HG03280 (cell line): ENCODE results near the gene KREMEN2.

Experiments used
- ATAC-seq: cut with Tn5 transposase; IDR thresholded peaks from one replicate; pipeline ENCODE4 v1.9.1; 2021; ENCODE audit warnings: mild to moderate bottlenecking, moderate library complexity; ENCODE audit not compliant: unreplicated experiment

The KREMEN2 gene

DNA sequence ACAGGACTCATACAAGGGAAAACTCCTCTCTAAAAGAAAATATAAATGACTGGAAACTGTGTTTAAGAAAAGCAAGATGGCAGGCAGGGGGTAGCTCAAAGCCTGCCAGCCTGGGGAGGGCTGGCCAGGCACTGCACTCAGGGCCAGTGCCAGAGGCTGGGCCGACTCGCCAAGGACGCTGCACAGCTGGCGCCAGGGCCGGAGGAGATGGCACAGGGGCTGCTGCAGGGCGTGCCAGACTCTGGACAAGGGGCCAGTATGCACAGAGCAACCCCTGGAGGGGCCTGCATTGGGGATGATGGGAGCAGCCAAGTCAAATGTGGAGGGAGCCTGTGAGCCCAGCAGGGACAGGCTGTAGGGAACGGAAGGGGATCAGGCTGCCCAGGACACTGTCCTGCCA, 12.1 kb downstream of the KREMEN2 start:
- ATAC-seq, result no peak

DNA sequence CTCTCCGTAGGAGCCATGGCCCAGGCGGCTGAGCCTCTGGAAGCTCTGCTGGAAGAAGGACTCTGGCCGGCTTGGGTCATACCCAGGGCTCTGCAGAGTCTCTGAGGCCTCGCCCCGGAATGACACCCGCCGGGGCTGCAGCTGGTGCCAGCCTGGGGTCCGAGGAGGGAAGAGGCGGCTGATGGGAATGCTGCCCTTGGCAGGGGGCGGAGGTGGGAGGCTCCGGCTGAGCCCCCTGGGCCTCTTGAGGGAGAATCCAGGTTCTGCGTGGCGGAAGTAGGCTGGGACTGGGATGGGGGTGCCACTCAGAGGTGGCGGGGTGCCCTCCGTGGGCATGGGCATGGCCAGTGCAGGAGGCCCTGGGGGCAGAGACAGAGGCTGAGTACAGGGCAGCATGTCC, 12.6 kb downstream of the KREMEN2 start:
- ATAC-seq, result no peak

DNA sequence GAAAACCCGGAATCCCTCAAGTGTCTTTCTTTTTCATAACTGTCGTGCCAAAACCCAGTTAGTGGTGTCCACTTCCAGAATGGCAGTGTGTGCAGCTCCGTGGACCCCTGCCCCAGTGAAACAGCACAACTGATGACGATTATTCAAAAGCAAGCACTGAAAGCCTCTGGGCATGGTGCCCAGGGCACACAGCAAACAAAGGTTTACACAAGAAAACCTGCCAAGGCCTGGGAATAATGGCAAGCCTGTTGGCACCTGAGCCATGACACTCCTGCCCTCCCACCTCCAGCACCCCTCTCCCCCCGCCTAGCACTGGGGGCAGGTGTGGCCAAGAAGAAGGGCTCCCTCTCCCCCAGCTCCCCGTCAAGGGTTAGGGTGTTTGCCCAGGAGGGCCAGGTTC, 13.4 kb downstream of the KREMEN2 start:
- no peak for ATAC-seq

DNA sequence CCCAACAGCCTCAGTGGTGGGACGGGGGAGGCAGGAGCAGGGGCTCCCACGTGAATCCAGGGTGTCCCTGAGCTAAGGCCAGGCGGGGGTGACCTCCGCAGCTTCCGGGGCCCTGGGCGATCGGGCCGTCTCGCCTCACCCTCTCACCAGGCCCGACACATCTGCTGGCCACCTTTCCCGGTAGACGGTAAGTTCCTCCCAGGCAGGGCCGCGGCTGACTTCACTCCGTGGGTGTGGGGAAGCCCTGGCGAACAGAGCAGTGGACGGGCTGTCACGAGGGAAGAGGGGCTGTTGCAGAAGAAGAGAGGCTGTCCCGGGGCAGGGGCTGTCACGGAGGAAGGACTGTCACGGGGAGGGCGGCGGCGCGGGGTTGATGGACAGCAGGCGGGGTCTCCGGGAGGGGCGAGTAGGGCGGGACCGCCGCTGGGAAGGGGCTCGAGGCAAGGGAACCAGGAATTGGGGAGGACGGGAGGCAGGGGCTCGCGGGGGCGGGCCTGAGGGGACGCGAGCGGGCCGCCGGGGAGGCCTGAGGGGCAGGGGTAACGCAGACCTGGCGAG, 15.7 kb downstream of the KREMEN2 start:
- ATAC-seq, result no peak

DNA sequence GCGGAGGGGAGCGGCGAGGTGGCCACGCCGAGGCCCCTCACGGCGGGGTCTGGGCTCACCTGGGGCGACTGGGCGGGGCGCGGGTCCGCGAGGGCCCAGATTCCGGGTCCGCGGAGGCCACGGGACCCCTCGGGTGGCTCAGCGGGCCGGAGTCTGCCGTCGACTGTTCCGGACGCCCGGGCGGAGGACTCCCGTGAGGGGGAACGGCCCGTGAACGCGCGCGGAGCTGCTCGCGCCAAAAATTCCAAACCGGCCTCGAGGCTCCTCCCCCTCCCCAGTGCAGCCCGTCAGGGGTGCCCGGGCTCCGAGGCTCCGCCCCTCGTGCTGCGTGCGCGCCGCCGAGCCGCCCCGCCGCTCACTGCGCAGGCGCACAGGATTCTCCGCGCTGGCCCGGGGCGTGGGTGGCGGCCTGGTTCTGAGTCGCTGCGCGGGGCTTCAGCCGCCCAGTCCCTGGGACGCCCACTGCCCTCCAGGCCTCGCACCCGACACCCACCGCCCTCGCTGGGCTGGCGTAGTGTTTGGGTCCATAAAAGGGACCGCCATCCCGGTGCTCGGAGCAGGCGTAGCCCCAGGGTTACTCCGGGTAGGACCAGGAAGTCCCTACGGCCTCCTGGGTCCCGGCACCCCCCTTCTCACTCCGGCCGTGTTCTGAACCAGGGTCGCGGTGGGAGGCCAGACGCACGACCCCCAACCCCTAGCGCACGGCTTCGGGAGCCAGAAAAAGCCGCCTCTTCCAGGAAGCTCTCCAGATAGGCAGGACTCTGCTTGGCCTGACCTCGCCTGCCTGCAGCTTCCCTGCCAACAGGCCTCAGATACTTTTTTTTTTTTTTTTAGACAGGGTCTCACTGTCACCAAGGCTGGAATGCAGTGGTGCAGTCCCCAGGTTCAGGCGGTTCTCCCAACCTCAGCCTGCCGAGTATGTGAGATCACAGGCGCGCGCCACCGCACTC, 16.4 kb downstream of the KREMEN2 start, which contains the start of gene PKMYT1:
Gene PKMYT1 (minus strand): TSS at position 220 of the 950 bp plus-strand sequence. CDS start 789 bp downstream, outside the sequence.
- ATAC-seq, result peak; percentile 86

DNA sequence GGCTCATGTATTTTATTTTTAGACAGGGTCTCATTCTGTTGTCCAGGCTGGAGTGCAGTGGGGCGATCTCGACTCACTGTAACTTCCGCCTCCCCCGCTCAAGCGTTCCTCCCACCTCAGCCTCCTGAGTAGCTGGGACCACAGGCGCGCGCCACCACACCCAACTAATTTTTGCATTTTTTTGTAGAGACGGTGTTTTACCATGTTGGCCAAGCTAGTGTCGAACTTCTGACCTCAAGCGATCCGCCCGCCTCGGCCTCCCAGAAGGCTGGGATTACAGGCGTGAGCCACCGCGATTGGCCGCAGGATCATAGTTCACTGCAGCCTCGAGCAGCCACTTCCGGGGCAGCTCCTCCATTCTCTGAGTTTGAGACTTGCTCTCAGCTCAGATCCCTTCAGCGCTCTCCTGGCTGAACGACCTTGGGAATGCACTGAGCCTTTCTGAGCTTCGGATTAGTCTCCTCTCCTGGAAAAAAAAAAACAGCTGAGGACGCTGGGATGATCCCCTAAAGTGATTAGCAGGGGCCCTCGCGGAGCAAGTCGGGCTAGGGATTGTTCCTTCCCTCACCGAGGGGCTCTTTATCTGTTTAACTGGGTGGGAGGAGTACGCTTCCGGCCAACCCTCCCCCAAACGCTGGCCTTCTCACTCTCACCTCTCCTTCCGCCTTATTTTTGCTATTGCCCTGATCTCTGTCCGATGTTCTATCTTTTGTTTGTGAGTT, 17.3 kb downstream of the KREMEN2 start:
- ATAC-seq, result no peak

DNA sequence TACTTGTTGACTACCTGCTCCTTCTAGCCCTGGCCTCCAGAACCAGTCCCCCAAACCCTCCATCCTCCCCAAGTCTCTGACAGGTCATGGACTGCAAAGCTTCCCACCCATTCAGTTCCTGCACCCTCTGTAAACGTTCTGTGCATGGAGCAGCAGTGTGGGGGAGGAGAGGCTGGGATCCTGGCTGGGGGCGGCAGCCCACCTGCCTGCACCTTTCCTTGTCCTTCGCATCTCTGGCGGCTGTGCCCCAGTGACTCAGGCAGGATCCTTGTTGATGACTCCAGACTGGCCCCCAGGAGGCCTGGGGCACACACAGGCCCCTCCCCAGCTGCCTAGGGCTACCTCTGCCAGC, 17.8 kb downstream of the KREMEN2 start:
- ATAC-seq, result no peak

DNA sequence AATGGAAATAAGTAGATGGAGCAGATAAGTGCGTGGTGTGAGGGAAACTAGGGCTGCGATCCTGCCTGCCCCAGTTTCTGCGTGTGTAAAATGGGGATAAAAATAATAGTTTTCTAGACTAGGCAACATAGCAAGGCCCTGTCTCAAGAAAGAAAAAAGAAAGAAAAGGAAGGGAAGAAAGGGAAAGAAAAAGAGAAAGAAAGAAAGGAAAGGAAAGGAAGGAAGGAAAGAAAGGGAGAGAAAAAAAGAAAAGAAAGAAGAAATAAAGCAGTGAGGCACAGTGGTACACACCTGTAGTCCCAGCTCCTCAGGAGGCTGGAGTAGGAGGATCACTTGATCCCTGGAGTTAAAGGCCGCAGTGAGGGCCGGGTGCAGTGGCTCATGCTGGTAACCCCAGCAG, 18.3 kb downstream of the KREMEN2 start:
- no peak for ATAC-seq

DNA sequence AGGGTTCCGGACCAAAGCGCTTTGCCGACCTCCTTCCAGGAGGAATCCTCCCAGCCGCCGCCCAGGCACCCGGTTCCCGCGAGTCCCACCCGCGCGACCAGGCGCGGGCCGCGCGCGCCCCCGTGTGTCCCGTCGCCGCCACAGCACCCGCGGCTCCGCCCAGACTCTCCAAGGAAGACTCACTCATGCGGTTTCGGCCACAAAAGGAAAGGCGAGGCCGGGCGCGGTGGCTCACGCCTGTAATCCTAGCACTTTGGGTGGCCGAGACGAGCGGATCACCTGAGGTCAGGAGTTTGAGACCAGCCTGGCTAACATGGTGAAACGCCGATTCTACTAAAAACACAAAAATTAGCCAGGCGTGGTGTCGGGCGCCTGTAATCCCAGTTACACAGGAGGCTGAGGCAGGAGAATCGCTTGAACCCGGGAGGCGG, 19.6 kb downstream of the KREMEN2 start:
- ATAC-seq, result peak; percentile 38

DNA sequence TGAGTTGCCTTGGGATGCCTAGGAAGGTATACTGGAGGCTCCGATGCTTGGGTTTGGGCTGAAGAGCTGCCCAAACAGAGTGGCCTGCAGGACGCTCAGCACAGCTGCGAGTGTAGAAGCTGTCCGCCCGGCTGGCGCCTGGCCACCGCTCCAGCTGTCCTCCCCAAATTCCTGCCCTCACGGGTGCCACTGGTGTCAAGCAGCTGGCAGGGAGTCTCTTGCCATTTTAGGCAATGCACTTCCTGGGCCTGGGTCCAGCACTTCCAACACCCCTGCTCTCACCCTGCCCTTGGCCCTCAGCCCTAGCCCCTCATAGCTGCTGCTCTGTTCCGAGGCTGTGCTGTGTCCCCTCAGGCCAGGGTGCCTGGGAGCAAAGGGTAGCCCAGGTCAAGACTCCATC, 21.4 kb downstream of the KREMEN2 start:
- no peak for ATAC-seq

DNA sequence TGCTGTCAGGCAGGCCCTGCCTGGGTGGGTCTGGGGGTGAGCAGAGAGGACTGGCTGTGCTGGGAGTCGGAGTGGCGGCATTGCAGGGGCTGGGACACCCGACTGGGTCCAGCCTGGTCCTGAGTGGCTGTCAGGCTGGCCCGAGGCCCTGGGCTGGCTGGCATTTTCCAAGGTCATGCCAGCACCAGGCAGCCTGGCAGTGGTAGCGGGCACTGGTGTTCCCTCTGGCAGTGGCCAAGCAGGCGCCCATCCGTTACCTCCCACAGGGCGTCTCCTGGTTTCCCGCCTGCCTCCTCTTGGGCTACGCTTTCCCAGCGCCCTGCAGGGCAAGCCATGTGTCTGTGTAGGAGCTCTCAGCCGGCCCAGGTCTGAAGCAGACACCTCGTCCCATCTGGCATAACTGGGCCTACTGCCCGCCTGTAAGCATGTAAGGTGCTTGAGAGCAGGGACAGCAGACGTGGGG, 21.8 kb downstream of the KREMEN2 start:
- ATAC-seq, result no peak

DNA sequence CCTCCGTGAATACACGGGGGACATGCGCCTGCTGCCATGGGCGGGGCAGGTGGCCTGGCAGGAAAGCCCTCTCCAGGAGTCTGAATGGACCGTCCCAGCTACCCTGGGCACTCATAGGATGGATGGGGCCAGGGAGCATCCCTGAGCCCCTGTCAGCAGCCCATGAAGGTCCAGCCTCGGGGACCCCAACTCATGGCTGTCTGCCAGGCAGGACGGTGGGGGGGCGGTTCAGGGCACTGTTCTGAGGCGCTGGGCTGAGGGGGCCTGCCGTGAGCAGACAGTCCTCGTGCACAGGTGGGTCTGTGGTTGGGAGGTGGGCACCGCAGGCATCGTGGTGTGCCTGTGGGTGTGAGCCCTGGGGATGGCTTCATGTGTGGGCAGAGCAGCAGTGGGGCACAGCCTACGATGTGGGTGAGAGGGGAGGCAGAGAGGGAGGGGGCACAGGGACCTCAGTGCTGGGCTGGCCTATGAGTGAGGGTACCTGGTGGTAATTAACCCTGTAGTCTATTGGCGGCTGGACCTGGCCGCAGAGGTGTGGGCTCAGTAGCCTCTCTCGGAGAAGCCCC, 22.6 kb downstream of the KREMEN2 start:
- ATAC-seq, result no peak

DNA sequence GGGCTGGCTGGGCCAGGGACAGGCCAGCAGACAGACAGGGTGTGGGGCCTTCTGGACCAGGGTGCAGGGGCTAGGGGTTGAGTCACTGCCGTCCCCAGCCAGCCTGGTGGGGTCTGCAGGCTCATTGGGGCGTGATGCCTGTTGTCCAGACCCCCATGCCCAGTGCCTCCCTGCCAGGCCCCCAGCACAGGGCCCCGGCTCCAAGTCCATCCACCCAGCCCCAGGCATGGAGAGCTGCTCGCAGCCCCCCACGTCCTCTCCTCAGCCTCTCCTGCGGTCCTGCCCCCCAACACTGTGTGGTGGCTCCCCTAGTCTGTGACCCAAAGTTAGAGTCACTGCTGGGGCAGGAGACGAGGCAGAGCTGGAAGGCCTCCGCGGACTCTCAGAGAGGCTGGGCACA, 23.2 kb downstream of the KREMEN2 start:
- no peak for ATAC-seq

DNA sequence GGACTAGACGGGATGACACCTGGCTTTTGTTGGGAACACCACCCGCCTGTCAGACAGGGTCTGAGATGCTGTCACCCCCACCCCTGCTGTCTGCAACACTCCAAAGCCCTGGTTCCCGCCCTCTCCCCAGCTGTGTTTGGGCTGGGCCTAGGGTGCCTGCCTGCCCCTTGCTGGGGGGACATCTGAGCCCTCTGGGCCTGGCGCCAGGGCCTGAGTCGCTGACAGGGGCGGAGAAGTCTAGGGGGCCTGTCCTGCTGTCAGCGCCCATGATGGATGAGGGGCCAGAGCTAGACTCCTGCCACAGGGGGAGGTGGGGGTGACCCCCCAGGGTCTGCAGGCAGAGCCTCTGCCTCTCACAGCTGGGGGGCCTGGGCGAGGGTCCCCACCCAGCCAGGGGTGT, 23.8 kb downstream of the KREMEN2 start:
- ATAC-seq, result no peak

DNA sequence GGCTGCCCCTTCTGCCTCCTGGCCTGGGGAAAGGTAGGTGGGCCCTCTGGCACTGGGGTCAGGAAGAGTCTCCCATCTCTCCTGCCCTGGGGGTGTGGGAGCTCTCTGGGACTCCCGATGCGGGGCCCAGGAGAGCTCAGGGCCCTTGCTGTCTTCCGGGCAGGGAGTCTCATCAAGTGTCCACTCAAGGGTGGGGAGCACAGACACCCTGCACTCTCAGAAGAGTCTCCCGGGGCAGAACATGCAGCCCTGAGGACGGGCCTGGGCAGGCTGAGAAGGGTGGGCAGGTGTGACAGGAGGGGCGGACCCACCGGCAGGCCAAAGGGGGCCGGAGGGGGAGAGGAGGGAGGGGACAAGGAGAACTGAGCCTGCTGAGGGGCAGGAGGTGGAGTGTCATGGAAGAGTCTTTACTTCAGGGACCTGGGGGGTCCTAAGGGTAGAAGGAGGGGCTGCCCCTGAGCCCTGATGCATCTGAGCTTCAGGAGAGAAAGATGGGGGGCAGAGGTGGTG, 24.6 kb downstream of the KREMEN2 start:
- ATAC-seq, result no peak

DNA sequence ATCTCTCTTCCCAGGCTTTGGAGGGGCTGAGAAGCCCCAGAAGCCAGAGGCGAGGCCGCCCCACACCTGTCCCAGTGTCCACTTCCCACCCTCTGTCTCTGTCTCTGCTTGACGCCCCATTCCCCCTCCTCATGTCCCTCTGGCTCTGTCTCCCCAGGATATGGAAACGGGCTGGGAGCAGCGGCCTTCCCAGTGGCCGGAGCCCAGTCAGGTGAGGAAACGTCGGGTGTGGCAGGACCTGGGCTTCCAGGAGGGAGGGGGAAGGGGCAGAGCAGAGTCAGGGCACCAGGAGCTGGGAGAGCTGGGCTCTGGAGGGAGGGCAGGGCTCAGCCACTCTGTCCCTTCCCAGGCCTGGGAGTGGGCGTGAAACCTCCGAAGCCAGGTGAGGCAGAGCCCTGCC, 26.8 kb downstream of the KREMEN2 start:
- no peak for ATAC-seq

DNA sequence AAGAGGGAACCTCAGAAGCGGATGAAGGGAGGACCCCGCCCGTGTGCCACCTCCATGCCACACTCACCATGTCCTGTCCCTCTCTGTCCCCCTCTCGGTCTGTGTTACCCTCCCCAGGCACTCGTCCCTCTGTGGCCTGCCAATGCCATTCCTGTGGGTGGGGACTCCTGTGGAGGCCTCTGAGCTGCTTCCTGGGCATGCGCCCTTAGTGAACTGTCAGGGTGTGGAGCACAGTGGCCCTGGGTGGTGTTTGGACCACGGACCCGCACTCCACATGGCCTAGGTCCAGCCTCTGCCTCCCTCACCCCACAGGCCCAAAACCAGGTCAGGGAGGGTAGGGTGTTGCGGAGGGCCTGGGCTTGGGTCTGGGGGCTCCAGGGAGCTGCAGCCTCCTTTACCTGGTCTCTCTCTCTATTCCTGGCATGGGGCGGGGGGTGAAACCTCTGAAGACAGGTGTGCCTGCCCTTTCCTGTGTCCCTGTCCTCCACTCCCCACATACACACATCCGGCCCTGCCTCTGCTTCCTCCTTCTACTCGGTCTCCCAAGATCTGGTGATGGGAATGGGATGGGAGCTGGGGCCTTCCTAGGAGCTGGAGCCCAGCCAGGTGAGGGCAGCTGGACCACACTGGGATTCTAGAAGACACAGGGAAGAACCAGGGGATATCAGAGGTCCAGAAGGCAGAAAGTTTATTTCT, 27.6 kb downstream of the KREMEN2 start:
- no peak for ATAC-seq

DNA sequence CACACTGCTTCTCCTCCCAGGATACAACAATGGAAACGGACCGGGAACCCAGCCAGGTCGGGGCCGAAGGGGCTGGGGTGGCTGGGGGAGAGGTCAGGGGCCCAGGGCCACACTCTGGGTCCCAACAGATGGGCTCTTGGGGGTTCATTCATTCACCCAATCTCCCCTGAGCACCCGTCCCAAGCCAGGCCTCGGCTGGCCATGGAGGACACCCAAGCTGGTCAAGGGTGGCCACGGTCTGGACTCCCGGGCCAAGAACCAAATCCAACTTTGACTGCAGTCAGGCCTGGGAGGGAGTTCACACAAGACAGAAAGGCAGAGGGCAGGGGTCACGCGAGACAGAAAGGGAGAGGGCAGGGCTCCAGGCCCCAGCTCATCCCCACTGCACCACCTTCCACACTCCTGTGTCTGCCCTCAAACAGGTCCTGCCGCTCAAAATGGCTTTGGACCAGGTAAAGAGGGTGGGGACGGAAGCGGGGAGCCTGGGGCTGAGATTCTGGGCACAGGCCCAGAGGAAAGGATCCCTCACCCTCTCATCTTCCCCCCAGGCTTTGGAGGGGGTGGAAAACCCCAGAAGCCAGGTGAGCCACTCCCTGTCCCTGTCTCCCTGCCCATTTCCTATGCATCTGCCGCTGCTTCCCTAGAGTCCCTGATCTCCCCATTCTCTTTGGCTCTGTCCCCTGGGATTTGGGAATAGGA, 28.5 kb downstream of the KREMEN2 start:
- ATAC-seq, result no peak

DNA sequence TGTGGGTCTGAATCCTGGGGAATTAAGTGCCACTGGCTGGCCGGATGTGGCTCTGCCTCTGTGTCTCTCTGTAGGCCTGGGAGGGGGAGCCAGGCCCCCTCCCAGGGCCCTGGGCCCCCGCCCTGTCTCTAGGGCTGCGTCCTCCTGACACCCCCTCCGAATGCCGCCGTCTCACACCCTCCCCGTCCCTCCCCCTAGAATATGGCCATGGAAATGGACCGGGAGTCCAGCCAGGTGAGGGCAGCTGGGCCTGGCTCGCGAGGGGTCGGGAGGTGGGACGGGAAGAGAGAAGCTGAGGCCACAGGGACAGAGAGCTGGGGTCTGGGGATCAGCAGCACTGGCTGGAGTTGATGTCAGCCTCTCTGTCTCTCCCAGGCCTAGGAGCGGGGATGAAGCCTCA, 32.2 kb downstream of the KREMEN2 start:
- ATAC-seq, result no peak

DNA sequence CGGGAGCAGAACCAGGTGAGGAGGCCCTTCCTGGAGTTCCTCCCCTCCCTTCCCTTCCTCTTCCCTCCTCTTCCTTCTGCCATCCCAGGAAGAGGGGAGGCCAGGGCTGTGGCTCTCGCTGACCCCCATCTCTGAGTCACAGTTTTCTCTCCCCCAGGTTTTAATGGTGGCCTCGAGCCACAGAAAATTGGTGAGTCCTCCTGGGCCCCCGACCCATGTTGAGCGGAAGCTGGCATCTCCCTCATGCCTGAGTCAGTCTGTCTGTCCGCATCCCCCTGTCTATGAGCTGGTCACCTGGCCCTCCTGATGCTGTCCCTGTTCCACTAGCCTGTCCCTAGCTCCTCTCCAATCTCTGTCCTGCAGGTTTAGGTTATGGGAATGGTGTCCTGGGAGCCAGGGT, 35.9 kb downstream of the KREMEN2 start:
- no peak for ATAC-seq
